ENCODE results near the gene PTRHD1. TPM values are rescaled to one million over a fixed set of nuclear protein-coding genes. Genes with fewer than 3 reads are reported as not detected.

PTRHD1 gene
- total RNA-seq, 1 donor from 2014 or later, result 42.7 TPM

- H3K4me3 Mint-ChIP-seq, result no peak overlapping the region
- peaks cover 48% of the 10 kb centered on the region for H3K36me3 Mint-ChIP-seq (ENCODE audit: low read depth)
Measured at GRCh38 chr2:24797644-24798043, 4.5 kb upstream of the PTRHD1 start.

GRCh38 chr2:24793761-24794435 is 707 bp upstream of the PTRHD1 start:
- TF ChIP-seq, protein P1, sequence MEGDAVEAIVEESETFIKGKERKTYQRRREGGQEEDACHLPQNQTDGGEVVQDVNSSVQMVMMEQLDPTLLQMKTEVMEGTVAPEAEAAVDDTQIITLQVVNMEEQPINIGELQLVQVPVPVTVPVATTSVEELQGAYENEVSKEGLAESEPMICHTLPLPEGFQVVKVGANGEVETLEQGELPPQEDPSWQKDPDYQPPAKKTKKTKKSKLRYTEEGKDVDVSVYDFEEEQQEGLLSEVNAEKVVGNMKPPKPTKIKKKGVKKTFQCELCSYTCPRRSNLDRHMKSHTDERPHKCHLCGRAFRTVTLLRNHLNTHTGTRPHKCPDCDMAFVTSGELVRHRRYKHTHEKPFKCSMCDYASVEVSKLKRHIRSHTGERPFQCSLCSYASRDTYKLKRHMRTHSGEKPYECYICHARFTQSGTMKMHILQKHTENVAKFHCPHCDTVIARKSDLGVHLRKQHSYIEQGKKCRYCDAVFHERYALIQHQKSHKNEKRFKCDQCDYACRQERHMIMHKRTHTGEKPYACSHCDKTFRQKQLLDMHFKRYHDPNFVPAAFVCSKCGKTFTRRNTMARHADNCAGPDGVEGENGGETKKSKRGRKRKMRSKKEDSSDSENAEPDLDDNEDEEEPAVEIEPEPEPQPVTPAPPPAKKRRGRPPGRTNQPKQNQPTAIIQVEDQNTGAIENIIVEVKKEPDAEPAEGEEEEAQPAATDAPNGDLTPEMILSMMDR (conservative IDR thresholded peaks at IDR 0.05), result no peak
- H3K4me1 Mint-ChIP-seq, result peaks cover 60% of the 10 kb centered on the region

More at GRCh38 chr2:24797644-24798043, 4.5 kb upstream of the PTRHD1 start:
- TF ChIP-seq, protein P1 (conservative IDR thresholded peaks at IDR 0.05), result no peak
- Mint-ChIP-seq H3K4me1 (peaks cover 42% of the 10 kb centered on the region), H3K27ac (ENCODE audit: unreplicated experiment) (no peak overlapping the region), H3K27me3 (ENCODE audit: low read depth) (no peaks in the 10 kb centered on the region), H3K9me3 (no peaks in the 10 kb centered on the region)
- DNase-seq (ENCODE audit: low read depth, low spot score), result no peak

DNA sequence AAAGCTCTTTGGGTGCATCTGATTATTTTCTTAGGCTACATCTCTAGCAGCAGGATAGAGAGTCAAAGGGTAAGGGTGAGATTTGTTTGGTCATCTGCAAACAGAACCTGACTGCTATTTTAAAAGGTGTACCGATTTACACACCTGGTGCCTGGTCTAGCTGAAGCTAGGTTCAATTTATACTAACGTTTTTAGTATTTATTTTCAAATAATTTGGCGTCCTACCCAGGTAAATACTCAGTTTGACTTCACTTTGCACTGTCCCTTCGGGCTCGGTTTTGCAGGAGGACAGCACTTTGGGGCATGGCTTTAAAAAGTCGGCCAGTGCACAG is 683 bp downstream of the PTRHD1 start:
- no peak for DNase-seq (ENCODE audit: low read depth, low spot score)
- Mint-ChIP-seq H3K4me1 (peaks cover 66% of the 10 kb centered on the region), H3K9me3 (no peaks in the 10 kb centered on the region), H3K27ac (ENCODE audit: unreplicated experiment) (peak overlapping the region; percentile 100), H3K4me3 (peak overlapping the region; percentile 100), H3K27me3 (ENCODE audit: low read depth) (no peaks in the 10 kb centered on the region), H3K36me3 (ENCODE audit: low read depth) (peaks cover 13% of the 10 kb centered on the region)
- TF ChIP-seq, protein P1 (conservative IDR thresholded peaks at IDR 0.05), result no peak

More at GRCh38 chr2:24793761-24794435, 707 bp upstream of the PTRHD1 start:
- Mint-ChIP-seq H3K9me3 (no peaks in the 10 kb centered on the region), H3K4me3 (peak overlapping the region; percentile 100), H3K36me3 (ENCODE audit: low read depth) (peaks cover 23% of the 10 kb centered on the region), H3K27ac (ENCODE audit: unreplicated experiment) (peak overlapping the region; percentile 100), H3K27me3 (ENCODE audit: low read depth) (no peaks in the 10 kb centered on the region)
- DNase-seq (ENCODE audit: low read depth, low spot score), result peak; percentile 39

DNA sequence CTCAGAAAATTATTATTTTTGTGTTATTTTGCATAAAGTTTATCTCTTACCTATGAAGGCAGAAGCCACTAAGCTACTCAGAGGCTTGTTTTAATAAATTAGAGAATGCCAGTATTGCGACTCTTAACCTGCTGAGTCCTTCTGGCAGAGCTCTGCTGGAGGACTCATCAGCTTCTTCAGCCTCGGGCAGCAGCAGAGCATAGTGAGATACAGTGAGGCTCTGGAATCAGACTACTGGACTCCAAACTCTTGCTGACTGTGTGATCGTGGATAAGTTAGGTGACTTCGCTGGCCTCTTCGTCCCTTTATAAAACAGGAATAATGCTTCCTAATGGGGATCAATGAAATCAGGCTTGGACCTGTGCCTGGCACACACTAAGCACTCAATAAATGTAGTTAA is 1.7 kb downstream of the PTRHD1 start:
- H3K4me1 Mint-ChIP-seq, result peaks cover 58% of the 10 kb centered on the region
- no peak overlapping the region for H3K27ac Mint-ChIP-seq (ENCODE audit: unreplicated experiment)
- DNase-seq (ENCODE audit: low read depth, low spot score), result no peak
- peaks cover 2% of the 10 kb centered on the region for H3K36me3 Mint-ChIP-seq (ENCODE audit: low read depth)
- peak overlapping the region; percentile 89 for H3K4me3 Mint-ChIP-seq
- no peaks in the 10 kb centered on the region for H3K27me3 Mint-ChIP-seq (ENCODE audit: low read depth)
- TF ChIP-seq, protein P1 (conservative IDR thresholded peaks at IDR 0.05), result no peak
- H3K9me3 Mint-ChIP-seq, result no peaks in the 10 kb centered on the region

- H3K36me3 Mint-ChIP-seq (ENCODE audit: low read depth), result no peaks in the 10 kb centered on the region
- no peak for DNase-seq (ENCODE audit: low read depth, low spot score)
- H3K27me3 Mint-ChIP-seq (ENCODE audit: low read depth), result no peaks in the 10 kb centered on the region
- peak overlapping the region; percentile 45 for H3K4me3 Mint-ChIP-seq
- peaks cover 3% of the 10 kb centered on the region for H3K9me3 Mint-ChIP-seq
- H3K4me1 Mint-ChIP-seq, result peaks cover 42% of the 10 kb centered on the region
- TF ChIP-seq, protein P1 (conservative IDR thresholded peaks at IDR 0.05), result no peak
- no peak overlapping the region for H3K27ac Mint-ChIP-seq (ENCODE audit: unreplicated experiment)
Measured at GRCh38 chr2:24788816-24789215, 4.4 kb downstream of the PTRHD1 start.
